Muscle layer of colon (tissue), 2 donors: ENCODE measurements around the gene ZFP1.
A peak's percentile ranks its signal among the peaks of the same experiment; 100 is the strongest.
"Not testable (repeated sequence)": the region's sequence is repeated elsewhere in the genome, so short reads cannot be mapped to it uniquely, and the experiment has no call there.

Experiments used
- H3K27ac ChIP-seq: one replicate; pipeline ENCODE4 v1.7.0; 2013; ENCODE audit warnings: low read depth, mild to moderate bottlenecking, low read length, moderate library complexity
- H3K27me3 ChIP-seq, 2 donors: one replicate each; pipeline ENCODE4 v1.7.0; 2013; ENCODE audit warnings: low read length in 2 of 2, mild to moderate bottlenecking in 2 of 2; ENCODE audit not compliant: insufficient read depth in 2 of 2, control insufficient read depth in 1 of 2
- H3K36me3 ChIP-seq: one replicate; pipeline ENCODE4 v1.7.0; 2013; ENCODE audit warnings: mild to moderate bottlenecking, low read length; ENCODE audit not compliant: insufficient read depth
- H3K4me1 ChIP-seq: one replicate; pipeline ENCODE4 v1.7.0; 2013; ENCODE audit warnings: mild to moderate bottlenecking, low read length; ENCODE audit not compliant: insufficient read depth
- H3K4me3 ChIP-seq, 2 donors: one replicate each; pipeline ENCODE4 v1.7.0; 2013; ENCODE audit warnings: low read length in 2 of 2, low read depth in 1 of 2, mild to moderate bottlenecking in 1 of 2, moderate library complexity in 1 of 2
- H3K9ac ChIP-seq: one replicate; pipeline ENCODE4 v1.7.0; 2013; ENCODE audit warnings: low read length
- H3K9me3 ChIP-seq: one replicate; pipeline ENCODE4 v1.7.0; 2013; ENCODE audit warnings: mild to moderate bottlenecking, low read length
- donor health status: abdominal sarcoma.
- donor health status: Adenocarcinoma of cecum.

The ZFP1 gene

DNA sequence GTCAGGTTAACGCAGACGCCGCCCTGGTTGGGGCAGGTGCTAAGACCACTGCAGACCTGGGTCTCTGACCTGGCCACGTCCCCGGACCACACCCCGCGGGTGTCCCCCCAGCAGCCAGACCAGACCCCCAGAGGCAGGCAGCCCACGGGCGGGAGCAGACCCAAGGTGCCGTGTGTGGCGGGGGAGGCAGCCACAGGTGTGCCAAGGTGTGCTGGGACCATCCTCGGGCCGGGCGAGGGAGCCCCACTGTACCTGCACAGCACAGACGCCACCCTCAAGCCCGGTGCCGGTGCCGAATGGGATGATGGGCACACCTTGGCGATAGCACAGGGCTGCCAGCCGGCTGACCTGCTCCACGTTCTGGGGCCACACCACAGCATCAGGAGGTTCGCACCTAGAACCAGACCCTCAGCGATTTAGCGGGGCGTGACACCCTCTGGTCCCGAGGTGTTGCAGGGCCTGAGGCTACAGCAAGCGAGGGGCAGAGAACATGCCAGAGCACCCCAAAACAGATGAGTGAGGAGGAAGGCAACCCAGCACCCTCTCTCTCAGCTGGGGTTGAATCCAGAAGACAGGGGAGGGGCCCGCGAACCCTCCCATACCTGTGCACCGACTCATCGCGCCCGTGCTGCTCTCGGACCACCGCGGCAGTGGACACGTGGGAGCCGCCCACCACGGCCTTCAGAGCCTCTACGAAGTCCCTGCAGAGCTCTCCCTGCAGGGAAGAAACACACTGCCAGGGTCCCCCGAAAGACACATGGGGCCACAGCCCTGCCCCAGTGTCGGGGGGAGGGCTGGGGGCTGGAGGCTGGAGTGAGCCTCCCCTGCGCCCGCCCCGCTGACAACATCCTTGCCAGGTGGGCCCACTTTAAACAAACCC is 33.1 kb upstream of the ZFP1 start:
- H3K4me1 ChIP-seq: peaks cover 28% of the 10 kb centered on the region
- H3K4me3 ChIP-seq: no peak overlapping the region
- no peaks in the 10 kb centered on the region for H3K9me3 ChIP-seq
- no peak overlapping the region for H3K9ac ChIP-seq
- no peaks in the 10 kb centered on the region for H3K36me3 ChIP-seq
- H3K27ac ChIP-seq: no peak overlapping the region
- peaks cover 0 to 6% of the 10 kb centered on the region in 2 donors for H3K27me3 ChIP-seq

DNA sequence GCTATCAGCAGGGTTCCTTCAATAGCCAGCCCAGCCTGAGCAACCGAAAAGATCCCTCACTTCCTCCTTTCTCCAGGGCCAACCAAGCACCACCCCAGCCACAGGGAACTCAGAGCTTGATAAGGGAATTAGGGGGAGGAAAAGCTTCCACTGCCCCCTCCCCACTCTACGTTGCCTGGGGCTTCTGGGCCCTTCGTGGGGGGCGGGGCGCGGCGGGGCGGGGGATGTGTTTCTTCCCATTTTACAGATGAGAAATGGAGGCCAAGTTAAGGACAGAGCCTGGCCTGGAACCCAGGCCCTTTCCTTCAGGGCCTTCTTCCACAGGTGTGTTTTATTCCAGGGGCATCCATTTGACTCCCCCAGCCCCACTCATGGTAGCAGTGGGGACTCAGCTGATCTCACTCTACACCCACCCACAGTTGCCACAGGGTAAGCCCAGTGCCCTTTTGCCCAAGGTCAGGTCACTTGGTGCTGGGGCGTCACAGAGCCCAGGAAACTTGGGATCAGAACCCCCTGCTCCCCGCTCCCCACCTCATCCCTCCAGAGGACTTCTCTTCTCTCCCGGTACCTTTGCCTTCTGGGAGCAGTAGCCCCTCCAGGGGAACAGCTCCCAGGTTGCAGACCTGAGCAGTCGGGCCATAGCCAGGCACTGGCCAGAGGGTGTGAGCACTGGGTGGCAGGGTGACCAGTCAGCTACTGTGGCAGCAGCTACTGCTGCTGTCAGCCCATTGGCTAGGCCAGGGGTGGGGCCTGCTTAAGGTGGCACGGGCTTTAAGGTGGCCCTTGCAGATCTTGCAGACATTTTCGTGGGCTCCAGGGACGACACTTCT is 32.0 kb upstream of the ZFP1 start, which contains the start of gene LDHD:
Gene LDHD (minus strand): TSS at position 700 of the 830 bp plus-strand sequence. CDS start 60 bp downstream, at position 640.
- Histone ChIP-seq H3K4me1 (peaks cover 17% of the 10 kb centered on the region), H3K9ac (peak within 1 kb of the TSS; percentile 44), H3K9me3 (no peaks in the 10 kb centered on the region), H3K27me3 (peaks cover 0 to 6% of the 10 kb centered on the region in 2 donors), H3K36me3 (no peaks in the 10 kb centered on the region), H3K4me3 (peak within 1 kb of the TSS; percentile 2 to 66), H3K27ac (no peak within 1 kb of the TSS)

DNA sequence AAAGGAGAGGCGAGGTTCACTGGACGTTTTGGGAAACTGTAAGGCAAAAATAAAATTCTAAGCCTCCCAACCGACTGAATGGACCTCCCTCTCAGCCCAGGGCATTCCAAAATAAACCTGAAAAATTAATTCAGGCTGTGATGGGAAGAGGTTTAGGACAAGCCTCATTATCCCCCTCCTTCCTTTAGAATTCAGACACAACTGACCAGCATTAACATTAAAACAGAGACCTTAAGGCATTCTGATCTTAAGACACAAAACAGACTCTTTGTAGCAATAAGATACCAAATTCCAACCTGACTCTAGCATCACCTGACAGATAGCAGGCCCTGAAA is 31.4 kb upstream of the ZFP1 start:
- Histone ChIP-seq H3K4me1 (peaks cover 11% of the 10 kb centered on the region), H3K27ac (no peak overlapping the region), H3K36me3 (no peaks in the 10 kb centered on the region), H3K9ac (no peak overlapping the region), H3K4me3 (peak overlapping the region in 1 of 2 donors; percentile 66), H3K9me3 (peaks cover 2% of the 10 kb centered on the region), H3K27me3 (peaks cover 0 to 6% of the 10 kb centered on the region in 2 donors)

GRCh38 chr16:75118943-75119539 is 29.3 kb upstream of the ZFP1 start:
- no peak overlapping the region for H3K27ac ChIP-seq
- H3K4me1 ChIP-seq: peaks cover 9% of the 10 kb centered on the region
- H3K4me3 ChIP-seq: no peak overlapping the region
- peaks cover 5% of the 10 kb centered on the region for H3K9me3 ChIP-seq
- H3K27me3 ChIP-seq: no peaks in the 10 kb centered on the region
- no peaks in the 10 kb centered on the region for H3K36me3 ChIP-seq
- H3K9ac ChIP-seq: no peak overlapping the region

DNA sequence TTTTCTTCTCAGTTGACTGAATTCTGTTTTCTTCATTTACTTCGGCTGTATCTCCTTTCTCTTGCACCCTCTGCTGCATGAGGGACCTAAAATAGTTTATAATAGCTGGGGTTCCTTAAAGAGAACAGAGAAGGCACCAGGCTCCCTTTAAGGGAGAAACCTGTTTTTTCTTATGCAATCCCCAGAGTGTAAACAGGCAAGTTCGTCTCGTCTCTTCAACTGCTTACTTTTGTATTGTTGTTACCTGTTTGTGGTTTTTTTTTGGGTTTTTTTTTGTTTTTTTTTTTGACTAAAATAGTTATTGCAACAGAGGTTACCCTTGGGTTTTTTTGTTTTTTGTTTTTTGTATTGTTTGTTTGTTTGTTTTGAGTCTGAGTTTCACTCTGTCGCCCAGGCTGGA is 28.1 kb upstream of the ZFP1 start:
- peaks cover 5% of the 10 kb centered on the region for H3K9me3 ChIP-seq
- peaks cover 9% of the 10 kb centered on the region for H3K4me1 ChIP-seq
- H3K4me3 ChIP-seq: no peak overlapping the region
- no peaks in the 10 kb centered on the region for H3K27me3 ChIP-seq
- no peak overlapping the region for H3K9ac ChIP-seq
- no peak overlapping the region for H3K27ac ChIP-seq
- no peaks in the 10 kb centered on the region for H3K36me3 ChIP-seq

GRCh38 chr16:75121949-75122568 is 26.3 kb upstream of the ZFP1 start:
- Histone ChIP-seq H3K4me1 (no peaks in the 10 kb centered on the region), H3K27ac (no peak overlapping the region), H3K4me3 (no peak overlapping the region), H3K9me3 (peaks cover 5% of the 10 kb centered on the region), H3K27me3 (no peaks in the 10 kb centered on the region), H3K36me3 (no peaks in the 10 kb centered on the region), H3K9ac (no peak overlapping the region)

DNA sequence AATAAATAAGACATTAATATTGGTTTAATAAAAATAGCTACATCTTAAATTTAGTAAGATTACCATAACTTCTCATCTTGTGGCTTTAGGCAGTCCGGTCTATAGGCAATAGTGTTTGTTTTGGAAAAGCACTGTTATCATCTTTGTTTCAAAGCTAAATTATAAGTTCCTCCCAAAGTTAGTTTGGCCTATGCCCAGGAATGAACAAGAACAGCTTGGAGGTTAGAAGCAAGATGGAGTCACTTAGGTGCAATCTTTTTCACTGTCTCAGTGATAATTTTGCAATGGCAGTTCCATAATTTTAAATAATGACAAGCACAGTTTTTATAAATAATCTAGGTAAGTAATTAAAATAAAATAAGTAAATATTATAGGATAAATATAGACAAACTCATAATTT is 25.7 kb upstream of the ZFP1 start:
- H3K4me3 ChIP-seq: no peak overlapping the region
- no peaks in the 10 kb centered on the region for H3K36me3 ChIP-seq
- H3K27ac ChIP-seq: no peak overlapping the region
- H3K27me3 ChIP-seq: no peaks in the 10 kb centered on the region
- H3K4me1 ChIP-seq: no peaks in the 10 kb centered on the region
- no peak overlapping the region for H3K9ac ChIP-seq
- H3K9me3 ChIP-seq: peaks cover 5% of the 10 kb centered on the region

DNA sequence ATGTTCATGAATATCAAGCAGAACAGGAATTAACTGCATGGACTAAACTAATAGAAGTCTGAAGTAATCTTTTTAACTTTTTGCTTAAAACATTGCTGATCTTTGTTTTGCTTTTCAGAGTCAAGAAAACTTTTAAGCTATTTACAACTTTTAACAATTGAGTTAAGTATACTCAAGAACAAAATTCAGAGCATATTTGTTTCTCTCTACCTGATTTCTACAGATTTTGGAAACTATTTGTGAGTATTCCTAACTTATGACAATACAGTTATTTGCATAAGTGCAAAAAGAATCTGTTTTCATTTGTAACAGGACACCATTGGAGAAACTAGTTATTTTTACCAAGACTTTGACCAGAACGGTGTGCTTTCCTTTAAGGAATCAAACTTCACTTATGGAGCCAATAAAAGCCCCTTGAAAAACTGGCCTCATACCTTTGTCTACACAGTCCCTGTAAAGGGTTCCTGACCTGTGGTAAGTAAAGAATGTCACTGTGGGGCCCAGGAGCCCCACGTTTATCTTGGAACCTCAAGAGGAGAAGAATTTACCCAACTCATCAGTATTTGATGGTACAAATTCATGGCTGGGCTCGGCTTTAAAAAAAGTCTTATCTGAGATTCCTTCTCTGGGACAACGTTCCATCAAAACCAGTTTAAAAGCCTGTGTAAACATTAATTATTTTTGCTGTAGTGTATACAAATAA is 20.5 kb upstream of the ZFP1 start:
- no peaks in the 10 kb centered on the region for H3K36me3 ChIP-seq
- H3K4me3 ChIP-seq: no peak overlapping the region
- no peaks in the 10 kb centered on the region for H3K9me3 ChIP-seq
- H3K9ac ChIP-seq: no peak overlapping the region
- no peak overlapping the region for H3K27ac ChIP-seq
- H3K4me1 ChIP-seq: no peaks in the 10 kb centered on the region
- H3K27me3 ChIP-seq: no peaks in the 10 kb centered on the region

DNA sequence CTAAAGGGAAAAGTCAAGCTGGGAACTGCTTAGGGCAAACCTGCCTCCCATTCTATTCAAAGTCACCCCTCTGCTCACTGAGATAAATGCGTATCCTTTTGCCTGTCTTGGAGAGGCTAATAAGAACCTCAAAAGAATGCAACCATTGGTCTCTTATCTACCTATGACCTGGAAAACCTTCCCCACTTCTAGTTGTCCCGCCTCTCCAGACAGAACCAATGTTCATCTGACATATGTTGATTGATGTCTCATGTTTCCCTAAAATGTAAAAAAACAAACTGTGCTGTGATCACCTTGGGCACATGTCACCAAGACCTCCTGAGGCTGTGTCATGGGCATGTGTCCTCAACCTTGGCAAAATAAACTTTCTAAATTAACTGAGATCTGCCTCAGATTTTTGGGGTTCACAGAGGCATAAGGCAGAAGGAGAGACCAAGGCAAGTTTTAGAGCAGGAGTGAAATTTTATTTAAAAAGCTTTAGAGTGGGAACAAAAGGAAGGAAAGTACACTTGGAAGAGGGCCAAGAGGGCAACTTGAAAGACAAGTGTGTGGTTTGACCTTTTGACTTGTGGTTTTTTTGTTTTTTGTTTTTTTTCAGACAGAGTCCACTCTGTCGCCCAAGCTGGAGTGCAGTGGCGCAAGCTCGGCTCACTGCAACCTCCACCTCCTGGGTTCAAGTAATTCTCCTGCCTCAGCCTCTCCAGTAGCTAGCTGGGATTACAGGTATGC is 18.7 kb upstream of the ZFP1 start:
- not testable (repeated sequence) for H3K27ac ChIP-seq, H3K9me3 ChIP-seq, H3K4me1 ChIP-seq, H3K36me3 ChIP-seq, H3K4me3 ChIP-seq, H3K9ac ChIP-seq, H3K27me3 ChIP-seq

DNA sequence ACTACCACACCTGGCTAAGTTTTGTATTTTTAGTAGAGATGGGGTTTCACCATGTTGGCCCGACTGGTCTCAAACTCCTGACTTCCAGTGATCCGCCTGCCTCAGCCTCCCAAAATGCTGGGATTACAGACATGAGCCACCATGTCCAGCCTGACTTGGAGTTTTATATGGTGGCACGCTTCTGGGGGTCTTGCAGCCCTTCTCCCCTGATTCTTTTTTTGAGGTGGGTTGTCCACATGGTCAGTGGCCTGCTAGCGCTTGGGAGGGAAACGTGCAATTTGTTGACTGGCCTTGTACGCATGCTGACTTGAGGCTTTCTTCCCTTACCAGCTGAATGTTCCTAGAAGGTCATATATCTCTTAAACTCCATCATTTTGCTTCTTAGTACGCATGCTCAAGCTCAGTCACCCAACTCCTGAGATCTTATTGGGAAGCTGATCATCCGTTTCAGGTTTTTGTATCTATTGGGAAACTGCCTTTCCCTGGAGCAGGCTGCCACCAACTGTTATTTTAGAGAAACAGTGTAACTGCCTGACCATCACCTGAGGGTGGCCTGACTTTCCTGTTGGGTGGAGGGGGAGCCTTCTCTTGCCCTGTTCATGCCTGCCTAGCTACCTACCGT is 18.1 kb upstream of the ZFP1 start:
- Histone ChIP-seq H3K9me3 (no peaks in the 10 kb centered on the region), H3K4me3 (no peak overlapping the region)

More for the DNA sequence above, 18.1 kb upstream of the ZFP1 start:
- Histone ChIP-seq H3K9ac (no peak overlapping the region), H3K4me1 (no peaks in the 10 kb centered on the region), H3K36me3 (no peaks in the 10 kb centered on the region), H3K27ac (no peak overlapping the region), H3K27me3 (no peaks in the 10 kb centered on the region)
